Gastroesophageal sphincter (tissue), 4 donors: ENCODE results near the gene CTNND2. TPM values are rescaled to one million over a fixed set of nuclear protein-coding genes. Genes with fewer than 3 reads are reported as not detected.

Experiments used
- ATAC-seq: fragments of 150-250 bp; one replicate; pipeline ENCODE4 v1.9.1; 2016; ENCODE audit warnings: mild to moderate bottlenecking, moderate library complexity
- H3K27ac ChIP-seq, 4 donors: fragments of 200-600 bp; sonication (generic) in 3 of 4; 1 replicate in 3 of 4; 2 replicates in 1 of 4; pipeline ENCODE4 v1.5.1; 2016 to 2019
- H3K27me3 ChIP-seq: fragments of 200-600 bp; sonication (generic); one replicate; pipeline ENCODE4 v1.5.1; 2019
- H3K36me3 ChIP-seq, 2 donors: fragments of 200-600 bp; sonication (generic); one replicate each; pipeline ENCODE4 v1.5.1; 2019; ENCODE audit warnings: control low read depth in 1 of 2
- H3K4me1 ChIP-seq, 3 donors: fragments of 200-600 bp; sonication (generic); 1 replicate in 2 of 3; 2 replicates in 1 of 3; pipeline ENCODE4 v1.5.1; 2016 to 2019; ENCODE audit warnings: control low read depth in 2 of 3
- H3K4me3 ChIP-seq, 2 donors: fragments of 200-600 bp; sonication (generic); one replicate each; pipeline ENCODE4 v1.5.1; 2019; ENCODE audit warnings: mild to moderate bottlenecking in 1 of 2, moderate library complexity in 1 of 2
- H3K9me3 ChIP-seq, 3 donors: fragments of 200-600 bp; sonication (generic); one replicate each; pipeline ENCODE4 v1.5.1; 2017 to 2019; ENCODE audit warnings: control low read depth in 2 of 3
- CTCF ChIP-seq, 4 experiments: fragments of 200-600 bp in 2 of 4; fragments of 450-650 bp in 2 of 4; sonication (generic) in 1 of 4; IDR thresholded peaks; one replicate each; pipeline ENCODE4 v1.5.1; 2017 to 2019; ENCODE audit warnings: antibody characterized with exemption in 4 of 4, mild to moderate bottlenecking in 2 of 4, moderate library complexity in 2 of 4
- EP300 ChIP-seq: sonication (generic); formaldehyde crosslinking; IDR thresholded peaks from one replicate; pipeline ENCODE4 v1.6.1; 2017; ENCODE audit warnings: antibody characterized with exemption, mild to moderate bottlenecking
- POLR2A ChIP-seq, 2 donors: fragments of 450-650 bp; IDR thresholded peaks; one replicate each; pipeline ENCODE4 v1.6.1; 2017; ENCODE audit warnings: antibody characterized with exemption in 2 of 2, mild to moderate bottlenecking in 2 of 2, moderate library complexity in 1 of 2
- POLR2AphosphoS5 ChIP-seq: sonication (generic); formaldehyde crosslinking; IDR thresholded peaks from one replicate; pipeline ENCODE4 v1.6.1; 2017; ENCODE audit warnings: antibody characterized with exemption
- WGBS, 2 donors: methylation state at CpG; one replicate each; pipeline ENCODE4 v1.1.5; 2018; ENCODE audit warnings: low coverage in 1 of 2; 5-methylcytosine and 5-hydroxymethylcytosine counted together
- total RNA-seq, 4 donors: library from RNA; depleted of rRNA; stranded (reverse); fragments of >200 nt; gene quantifications; one replicate each; pipeline ENCODE4 v1.1.0, GENCODE V29; 2016

The CTNND2 gene
- total RNA-seq, 4 donors from 2014 or later: 0.40 to 3.1 (median 1.9) TPM

DNA sequence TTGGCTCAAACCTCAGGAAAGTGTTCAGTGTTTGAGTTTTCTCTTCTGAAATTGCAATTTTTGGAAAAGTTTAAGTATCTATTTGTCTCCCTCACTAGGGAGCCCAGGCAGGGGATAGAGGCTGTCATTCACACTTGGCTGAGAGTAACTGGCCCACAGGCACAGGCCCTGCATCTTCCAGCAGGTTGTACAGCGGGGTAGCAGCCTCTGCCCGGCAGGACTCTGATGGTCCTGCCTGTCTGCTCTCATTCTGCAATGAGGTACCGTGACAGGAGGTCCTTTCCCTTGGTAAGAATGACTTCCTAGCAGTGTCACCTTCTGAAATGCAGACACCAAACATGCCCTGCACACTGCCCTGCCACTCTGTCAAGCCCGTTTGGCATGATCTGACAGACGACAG lies 860.4 kb downstream of the CTNND2 start:
- no peak for TF ChIP-seq CTCF (IDR thresholded peaks at IDR 0.05)
- TF ChIP-seq EP300: no peak
- no peak for TF ChIP-seq POLR2AphosphoS5
- TF ChIP-seq POLR2A (IDR thresholded peaks at IDR 0.05): no peak
- Histone ChIP-seq H3K4me1 (no peaks in the 10 kb centered on the region), H3K36me3 (no peaks in the 10 kb centered on the region), H3K27me3 (peaks cover 11% of the 10 kb centered on the region), H3K4me3 (no peak overlapping the region), H3K9me3 (no peaks in the 10 kb centered on the region), H3K27ac (no peak overlapping the region)
- WGBS, 2 donors: 62% methylated on average over 5 of the region's 5 CpGs; no CpG with 5 or more reads in 1 of the 2 donors
- no peak for ATAC-seq

GRCh38 chr5:11040345-11040744 lies 863.9 kb downstream of the CTNND2 start:
- H3K4me3 ChIP-seq: no peak overlapping the region
- H3K27me3 ChIP-seq: peaks cover 13% of the 10 kb centered on the region
- ATAC-seq: no peak
- H3K27ac ChIP-seq: no peak overlapping the region
- WGBS, 2 donors: 33 to 81% methylated on average over 1 of the region's 1 CpG
- TF ChIP-seq CTCF (IDR thresholded peaks at IDR 0.05) (no peak), POLR2AphosphoS5 (no peak), EP300 (no peak), POLR2A (IDR thresholded peaks at IDR 0.05) (no peak)
- H3K9me3 ChIP-seq: no peaks in the 10 kb centered on the region
- H3K36me3 ChIP-seq: no peaks in the 10 kb centered on the region
- H3K4me1 ChIP-seq: no peaks in the 10 kb centered on the region

GRCh38 chr5:11038772-11039171 lies 865.5 kb downstream of the CTNND2 start:
- WGBS, 2 donors: 65 to 85% methylated on average over 3 of the region's 3 CpGs
- TF ChIP-seq EP300: no peak
- no peak for TF ChIP-seq CTCF (IDR thresholded peaks at IDR 0.05)
- no peak for TF ChIP-seq POLR2AphosphoS5
- TF ChIP-seq POLR2A (IDR thresholded peaks at IDR 0.05): no peak
- peaks cover 7% of the 10 kb centered on the region for H3K27me3 ChIP-seq
- H3K9me3 ChIP-seq: no peaks in the 10 kb centered on the region
- no peak for ATAC-seq
- H3K36me3 ChIP-seq: no peaks in the 10 kb centered on the region
- no peak overlapping the region for H3K27ac ChIP-seq
- no peaks in the 10 kb centered on the region for H3K4me1 ChIP-seq
- H3K4me3 ChIP-seq: no peak overlapping the region

DNA sequence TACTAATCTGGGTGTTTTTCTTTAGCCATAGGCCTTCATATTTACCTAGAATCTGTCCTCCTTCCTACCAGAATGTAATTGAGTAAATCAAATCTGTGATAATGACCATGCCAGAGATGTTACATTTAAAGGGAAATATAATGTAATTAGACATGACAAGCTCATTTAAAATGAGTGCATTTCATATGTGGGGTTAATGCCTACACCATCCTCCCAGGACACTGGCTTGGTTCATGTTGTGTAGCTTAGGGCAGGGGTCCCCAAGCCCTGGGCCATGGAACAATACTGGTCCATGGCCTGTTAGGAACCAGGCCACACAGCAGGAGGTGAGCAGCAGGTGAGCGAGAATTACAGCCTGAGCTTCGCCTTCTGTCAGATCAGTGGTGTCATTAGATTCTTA lies 866.3 kb downstream of the CTNND2 start:
- H3K27me3 ChIP-seq: peaks cover 7% of the 10 kb centered on the region
- WGBS, 2 donors: no CpG with 5 or more reads among the region's 2 CpGs
- TF ChIP-seq POLR2A (IDR thresholded peaks at IDR 0.05) (no peak), EP300 (no peak), POLR2AphosphoS5 (no peak), CTCF (IDR thresholded peaks at IDR 0.05) (no peak)
- no peak for ATAC-seq
- H3K9me3 ChIP-seq: no peaks in the 10 kb centered on the region
- no peak overlapping the region for H3K4me3 ChIP-seq
- no peaks in the 10 kb centered on the region for H3K4me1 ChIP-seq
- no peak overlapping the region for H3K27ac ChIP-seq
- no peaks in the 10 kb centered on the region for H3K36me3 ChIP-seq

DNA sequence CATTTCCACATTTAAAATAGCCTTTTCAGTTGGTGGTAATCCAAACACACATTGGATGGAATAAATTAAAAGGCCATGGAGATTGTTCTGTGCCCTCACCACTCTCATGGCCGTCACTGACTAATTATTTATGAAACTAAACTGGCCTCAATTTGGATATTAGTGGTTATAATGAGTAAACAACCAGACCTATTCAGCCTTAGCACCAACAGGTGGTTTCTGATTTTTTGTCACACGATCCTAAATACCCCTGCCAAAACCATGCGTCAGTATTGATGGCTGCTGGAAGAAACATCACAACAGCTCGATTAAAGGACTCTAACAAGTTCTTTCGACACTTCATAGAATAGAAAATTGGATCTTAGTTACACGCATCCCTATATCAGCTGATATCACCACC lies 867.2 kb downstream of the CTNND2 start:
- H3K4me3 ChIP-seq: no peak overlapping the region
- no peak overlapping the region for H3K27ac ChIP-seq
- no peak for TF ChIP-seq CTCF (IDR thresholded peaks at IDR 0.05)
- TF ChIP-seq POLR2A (IDR thresholded peaks at IDR 0.05): no peak
- TF ChIP-seq EP300: no peak
- no peak for TF ChIP-seq POLR2AphosphoS5
- no peaks in the 10 kb centered on the region for H3K9me3 ChIP-seq
- no peaks in the 10 kb centered on the region for H3K36me3 ChIP-seq
- WGBS, 2 donors: 75 to 100% methylated on average over 1 to 6 of the region's 6 CpGs
- H3K4me1 ChIP-seq: no peaks in the 10 kb centered on the region
- no peak for ATAC-seq
- H3K27me3 ChIP-seq: peaks cover 7% of the 10 kb centered on the region
